GM21423 (cell line): ENCODE measurements around the gene DAGLA.

Experiments
- ATAC-seq: cut with Tn5 transposase; IDR thresholded peaks from one replicate; pipeline ENCODE4 v1.9.1; 2021; ENCODE audit warnings: mild to moderate bottlenecking, moderate library complexity; ENCODE audit not compliant: unreplicated experiment

Gene DAGLA

DNA sequence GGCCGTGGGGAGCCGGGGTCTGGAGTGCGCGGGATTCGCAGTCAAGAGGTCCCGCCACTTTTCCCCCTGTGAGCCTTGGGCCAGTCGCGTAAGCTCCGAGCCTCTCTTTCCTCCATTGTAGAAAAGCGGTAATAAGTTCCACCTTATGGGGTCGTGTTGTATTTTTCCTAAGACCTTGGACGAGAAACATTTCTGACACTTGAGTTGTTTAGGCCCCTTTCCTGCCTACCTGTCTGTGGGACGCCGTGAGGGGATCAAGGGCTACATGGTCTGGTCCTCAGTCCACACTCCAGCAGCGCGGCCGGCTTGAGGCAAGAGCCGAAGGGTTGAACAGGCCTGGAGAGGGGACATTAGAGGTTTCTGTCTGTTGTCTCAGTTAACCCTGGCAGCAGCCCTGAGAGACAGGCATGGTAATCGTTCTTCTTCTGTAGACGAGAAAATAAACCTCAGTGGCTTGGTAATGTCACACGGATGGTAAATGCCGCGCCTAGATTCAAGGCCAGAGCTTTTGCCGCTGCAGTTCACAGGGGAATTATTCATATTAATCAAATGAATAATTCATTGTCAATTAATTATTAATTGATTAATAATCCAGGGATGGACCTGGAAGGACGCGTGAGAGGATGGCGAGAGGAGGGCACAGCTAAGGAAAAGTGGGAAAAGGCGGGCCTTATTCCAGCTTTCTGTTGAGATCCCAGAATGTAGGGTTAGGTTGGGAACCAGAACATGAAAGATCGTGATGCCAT, 113.1 kb downstream of the DAGLA start:
- ATAC-seq, result no peak

DNA sequence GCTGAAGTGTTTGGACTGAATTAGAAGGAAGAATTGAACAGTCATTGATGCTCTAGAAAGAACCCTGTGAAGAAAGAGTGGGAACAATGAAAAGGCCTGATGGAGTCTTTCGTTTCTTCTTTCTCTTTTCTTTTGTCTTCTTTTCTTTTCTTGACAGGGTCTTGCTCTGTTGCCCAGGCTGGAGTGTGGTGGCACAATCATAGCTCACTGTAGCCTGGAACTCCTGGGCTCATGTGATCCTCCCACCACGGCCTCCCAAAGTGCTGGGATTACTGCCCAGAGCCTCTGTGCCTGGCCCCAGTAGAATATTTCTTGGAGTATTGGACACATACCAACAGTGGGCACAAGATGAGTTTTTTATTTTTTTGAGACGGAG, 113.6 kb downstream of the DAGLA start:
- no peak for ATAC-seq

DNA sequence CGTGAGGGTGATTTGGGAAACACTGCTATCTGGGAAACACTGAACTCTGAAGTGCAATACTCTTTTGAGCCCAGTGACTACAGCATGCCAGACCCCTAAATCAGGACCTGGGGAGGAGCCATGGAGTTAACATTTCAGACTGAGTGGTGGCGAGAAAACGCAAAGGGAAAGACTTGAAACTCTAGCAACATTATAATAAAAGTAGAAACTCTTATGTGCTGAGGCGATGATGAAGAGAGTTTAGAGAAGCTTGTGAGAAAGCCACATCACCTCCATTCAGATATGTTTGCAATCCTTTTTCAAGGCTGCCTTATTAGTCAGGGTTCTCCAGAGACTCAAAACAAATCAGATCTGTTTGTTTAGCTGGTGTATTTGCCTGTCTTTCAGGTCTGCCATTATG, 114.4 kb downstream of the DAGLA start:
- ATAC-seq, result no peak

DNA sequence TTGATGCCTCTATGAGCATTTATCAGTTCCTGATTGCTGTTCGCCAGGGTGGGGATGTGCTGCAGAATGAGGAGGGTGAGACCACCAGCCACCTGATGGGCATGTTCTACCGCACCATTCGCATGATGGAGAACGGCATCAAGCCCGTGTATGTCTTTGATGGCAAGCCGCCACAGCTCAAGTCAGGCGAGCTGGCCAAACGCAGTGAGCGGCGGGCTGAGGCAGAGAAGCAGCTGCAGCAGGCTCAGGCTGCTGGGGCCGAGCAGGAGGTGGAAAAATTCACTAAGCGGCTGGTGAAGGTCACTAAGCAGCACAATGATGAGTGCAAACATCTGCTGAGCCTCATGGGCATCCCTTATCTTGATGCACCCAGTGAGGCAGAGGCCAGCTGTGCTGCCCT, 115.3 kb downstream of the DAGLA start:
- no peak for ATAC-seq

DNA sequence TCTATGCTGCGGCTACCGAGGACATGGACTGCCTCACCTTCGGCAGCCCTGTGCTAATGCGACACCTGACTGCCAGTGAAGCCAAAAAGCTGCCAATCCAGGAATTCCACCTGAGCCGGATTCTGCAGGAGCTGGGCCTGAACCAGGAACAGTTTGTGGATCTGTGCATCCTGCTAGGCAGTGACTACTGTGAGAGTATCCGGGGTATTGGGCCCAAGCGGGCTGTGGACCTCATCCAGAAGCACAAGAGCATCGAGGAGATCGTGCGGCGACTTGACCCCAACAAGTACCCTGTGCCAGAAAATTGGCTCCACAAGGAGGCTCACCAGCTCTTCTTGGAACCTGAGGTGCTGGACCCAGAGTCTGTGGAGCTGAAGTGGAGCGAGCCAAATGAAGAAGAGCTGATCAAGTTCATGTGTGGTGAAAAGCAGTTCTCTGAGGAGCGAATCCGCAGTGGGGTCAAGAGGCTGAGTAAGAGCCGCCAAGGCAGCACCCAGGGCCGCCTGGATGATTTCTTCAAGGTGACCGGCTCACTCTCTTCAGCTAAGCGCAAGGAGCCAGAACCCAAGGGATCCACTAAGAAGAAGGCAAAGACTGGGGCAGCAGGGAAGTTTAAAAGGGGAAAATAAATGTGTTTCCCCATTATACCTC, 115.8 kb downstream of the DAGLA start:
- ATAC-seq, result no peak
